H9 (cell line): ENCODE data around the gene UBA1. TPM values are rescaled to one million over a fixed set of nuclear protein-coding genes. Genes with fewer than 3 reads are reported as not detected.

Experiments
- DNase-seq: peaks from one replicate; pipeline ENCODE4 v3.0.0-alpha.2; 2017
- H2AFZ ChIP-seq: one replicate; pipeline ENCODE4 v1.6.1; 2013; ENCODE audit warnings: mild to moderate bottlenecking, low read length, control low read depth, moderate library complexity
- H2AK5ac ChIP-seq: 2 replicates; pipeline ENCODE4 v1.6.1; 2013; ENCODE audit warnings: low read length, control low read depth, mixed read lengths; ENCODE audit not compliant: insufficient read length
- H2BK120ac ChIP-seq: one replicate; pipeline ENCODE4 v1.6.1; 2013; ENCODE audit warnings: low read depth, mild to moderate bottlenecking, low read length, control low read depth, inconsistent platforms; ENCODE audit not compliant: poor library complexity, severe bottlenecking
- H2BK12ac ChIP-seq: 2 replicates; pipeline ENCODE4 v1.6.1; 2013; ENCODE audit warnings: low read length, control low read depth, mixed read lengths, low read depth; ENCODE audit not compliant: insufficient read length
- H2BK15ac ChIP-seq: 2 replicates; pipeline ENCODE4 v1.6.1; 2013; ENCODE audit warnings: low read depth, low read length, control low read depth
- H2BK20ac ChIP-seq: one replicate; pipeline ENCODE4 v1.6.1; 2013; ENCODE audit warnings: low read depth, mild to moderate bottlenecking, low read length, control low read depth, inconsistent platforms; ENCODE audit not compliant: poor library complexity, severe bottlenecking
- H2BK5ac ChIP-seq: 2 replicates; pipeline ENCODE4 v1.6.1; 2013; ENCODE audit warnings: low read length, control low read depth, mixed read lengths; ENCODE audit not compliant: insufficient read length
- H3K14ac ChIP-seq: 2 replicates; pipeline ENCODE4 v1.6.1; 2013; ENCODE audit warnings: low read length, control low read depth; ENCODE audit not compliant: insufficient read depth
- H3K18ac ChIP-seq: 2 replicates; pipeline ENCODE4 v1.6.1; 2013; ENCODE audit warnings: low read depth, mild to moderate bottlenecking, mixed read lengths, low read length, control low read depth; ENCODE audit not compliant: insufficient read length
- H3K23ac ChIP-seq: 2 replicates; pipeline ENCODE4 v1.6.1; 2013; ENCODE audit warnings: low read length, control low read depth, mixed read lengths, low read depth; ENCODE audit not compliant: insufficient read length
- H3K23me2 ChIP-seq: 2 replicates; pipeline ENCODE4 v1.6.1; 2013; ENCODE audit warnings: low read depth, mild to moderate bottlenecking, mixed read lengths, low read length, control low read depth; ENCODE audit not compliant: insufficient read length, poor library complexity, severe bottlenecking
- H3K27ac ChIP-seq: 2 replicates; pipeline ENCODE4 v1.5.1; 2013; ENCODE audit warnings: low read length, control low read depth, mixed read lengths, low read depth; ENCODE audit not compliant: insufficient read length
- H3K27me3 ChIP-seq: 2 replicates; pipeline ENCODE4 v1.6.1; 2013; ENCODE audit warnings: low read length, control low read depth, inconsistent platforms; ENCODE audit not compliant: insufficient read depth
- H3K4ac ChIP-seq: 2 replicates; pipeline ENCODE4 v1.6.1; 2013; ENCODE audit warnings: low read depth, mild to moderate bottlenecking, control low read depth, inconsistent platforms, low read length, moderate library complexity
- H3K4me1 ChIP-seq: 2 replicates; pipeline ENCODE4 v1.6.1; 2013; ENCODE audit warnings: low read length, control low read depth, inconsistent platforms; ENCODE audit not compliant: insufficient read depth
- H3K4me2 ChIP-seq: 2 replicates; pipeline ENCODE4 v1.6.1; 2013; ENCODE audit warnings: low read length, control low read depth, mixed read lengths; ENCODE audit not compliant: insufficient read length, insufficient read depth
- H3K56ac ChIP-seq: 2 replicates; pipeline ENCODE4 v1.6.1; 2013; ENCODE audit warnings: low read depth, mild to moderate bottlenecking, mixed read lengths, low read length, control low read depth; ENCODE audit not compliant: insufficient read length
- H3K79me1 ChIP-seq: 2 replicates; pipeline ENCODE4 v1.6.1; 2013; ENCODE audit warnings: low read depth, mild to moderate bottlenecking, moderate library complexity, low read length, control low read depth, inconsistent platforms; ENCODE audit not compliant: insufficient read depth, poor library complexity, severe bottlenecking
- H3K79me2 ChIP-seq: 2 replicates; pipeline ENCODE4 v1.6.1; 2013; ENCODE audit warnings: low read length, control low read depth, inconsistent platforms; ENCODE audit not compliant: insufficient read depth
- H3K9ac ChIP-seq: 2 replicates; pipeline ENCODE4 v1.6.1; 2013; ENCODE audit warnings: low read length, control low read depth, mixed read lengths; ENCODE audit not compliant: insufficient read length; ENCODE audit errors: extremely low read depth
- H3K9me3 ChIP-seq: one replicate; pipeline ENCODE4 v1.6.1; 2013; ENCODE audit warnings: low read depth, low read length, inconsistent platforms; ENCODE audit not compliant: control insufficient read depth
- H3T11ph ChIP-seq: one replicate; pipeline ENCODE4 v1.6.1; 2013; ENCODE audit warnings: mild to moderate bottlenecking, low read length, control low read depth, inconsistent platforms
- H4K20me1 ChIP-seq: one replicate; pipeline ENCODE4 v1.6.1; 2013; ENCODE audit not compliant: control insufficient read depth, insufficient read length, insufficient read depth
- H4K5ac ChIP-seq: 2 replicates; pipeline ENCODE4 v1.6.1; 2013; ENCODE audit warnings: low read depth, mild to moderate bottlenecking, mixed read lengths, low read length, control low read depth; ENCODE audit not compliant: insufficient read length
- H4K8ac ChIP-seq: replicated peaks from 2 replicates; pipeline ENCODE4 v1.6.1; 2013; ENCODE audit warnings: low read length, control low read depth, mixed read lengths, low read depth; ENCODE audit not compliant: insufficient read length
- H4K91ac ChIP-seq: 2 replicates; pipeline ENCODE4 v1.6.1; 2013; ENCODE audit warnings: low read depth, mild to moderate bottlenecking, moderate library complexity, mixed read lengths, low read length, control low read depth; ENCODE audit not compliant: insufficient read length
- H3K27ac Mint-ChIP-seq, 3 experiments: 2 replicates in 2 of 3; 3 replicates in 1 of 3; pipeline ENCODE4 v1.8.0; 2020 to 2021; ENCODE audit warnings: mixed read lengths in 3 of 3, mild to moderate bottlenecking in 1 of 3, moderate library complexity in 1 of 3
- H3K27me3 Mint-ChIP-seq: 2 replicates; pipeline ENCODE4 v1.8.0; 2021; ENCODE audit warnings: low read depth, mild to moderate bottlenecking, moderate library complexity, mixed read lengths
- H3K36me3 Mint-ChIP-seq, 3 experiments: 2 replicates in 2 of 3; 3 replicates in 1 of 3; pipeline ENCODE4 v1.8.0; 2020 to 2021; ENCODE audit warnings: low read depth in 3 of 3, mixed read lengths in 3 of 3; ENCODE audit not compliant: insufficient read depth in 1 of 3
- H3K4me1 Mint-ChIP-seq, 2 experiments: 2 replicates each; pipeline ENCODE4 v1.8.0; 2020; ENCODE audit warnings: mixed read lengths in 2 of 2
- H3K4me3 Mint-ChIP-seq, 2 experiments: 2 replicates in 1 of 2; 3 replicates in 1 of 2; pipeline ENCODE4 v1.8.0; 2020 to 2021; ENCODE audit warnings: mild to moderate bottlenecking in 2 of 2, mixed read lengths in 2 of 2, moderate library complexity in 1 of 2
- H3K9me3 Mint-ChIP-seq, 2 experiments: 2 replicates in 1 of 2; 3 replicates in 1 of 2; pipeline ENCODE4 v1.8.0; 2020; ENCODE audit warnings: mild to moderate bottlenecking in 2 of 2, mixed read lengths in 2 of 2, moderate library complexity in 1 of 2
- WGBS: extraction: QIAGEN DNeasy Blood & Tissue Kit; methylation state at CpG from one replicate; pipeline ENCODE4 v1.1.7; 2013; ENCODE audit warnings: missing lambda C conversion rate, low lambda C conversion rate, mixed read lengths; ENCODE audit not compliant: insufficient read length; ENCODE audit errors: extremely low coverage; 5-methylcytosine and 5-hydroxymethylcytosine counted together
- total RNA-seq: library from RNA; stranded (reverse); gene quantifications from 2 replicates; pipeline ENCODE4 v1.2.1, GENCODE V29; 2021
- TF ChIP-seq, protein P1 (sequence below): fragments of 200-600 bp; sonication (generic); conservative IDR thresholded peaks from 3 replicates; pipeline ENCODE4 v1.8.0; 2021; ENCODE audit warnings: antibody characterized with exemption, mild to moderate bottlenecking

Gene UBA1
- total RNA-seq, 1 experiment from 2014 or later = 427 TPM

DNA sequence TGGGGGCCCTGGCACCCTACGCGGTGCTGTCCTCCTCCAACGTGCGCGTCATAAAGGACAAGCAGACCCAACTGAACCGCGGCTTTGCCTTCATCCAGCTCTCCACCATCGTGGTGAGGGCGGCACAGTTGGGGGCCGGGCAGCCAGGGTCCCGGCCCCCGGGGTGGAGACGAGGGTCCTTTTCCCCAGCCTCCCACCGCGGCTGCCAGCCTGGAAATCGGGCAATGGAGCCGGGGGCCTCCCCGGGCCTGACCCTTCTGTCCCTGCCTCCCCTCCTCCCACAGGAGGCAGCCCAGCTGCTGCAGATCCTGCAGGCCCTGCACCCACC lies 13.7 kb upstream of the UBA1 start:
- Histone ChIP-seq H3T11ph (no peak overlapping the region), H3K9me3 (no peaks in the 10 kb centered on the region), H3K27ac (no peak overlapping the region), H2BK12ac (no peak overlapping the region), H3K27me3 (no peaks in the 10 kb centered on the region; the same call in 1 of the 2 replicates), H3K79me1 (no peaks in the 10 kb centered on the region), H4K5ac (no peak overlapping the region), H2BK20ac (no peak overlapping the region), H2BK15ac (no peak overlapping the region), H3K23ac (no peak overlapping the region), H4K20me1 (no peaks in the 10 kb centered on the region), H2BK120ac (no peak overlapping the region), H4K91ac (no peak overlapping the region), H3K14ac (no peak overlapping the region), H3K4ac (no peak overlapping the region), H4K8ac (no peak overlapping the region), H3K56ac (no peak overlapping the region), H3K4me1 (no peaks in the 10 kb centered on the region), H3K4me2 (no peak overlapping the region), H3K79me2 (no peaks in the 10 kb centered on the region), H3K23me2 (no peaks in the 10 kb centered on the region), H2AFZ (no peak overlapping the region), H2BK5ac (no peak overlapping the region), H3K18ac (no peak overlapping the region), H2AK5ac (no peak overlapping the region), H3K9ac (no peak overlapping the region)
- Mint-ChIP-seq H3K4me1 (no peaks in the 10 kb centered on the region), H3K9me3 (peaks cover 57 to 77% of the 10 kb centered on the region in 2 experiments), H3K27ac (no peak overlapping the region), H3K4me3 (no peak overlapping the region), H3K36me3 (peaks cover 48 to 83% (median 71%) of the 10 kb centered on the region in 3 experiments), H3K27me3 (no peaks in the 10 kb centered on the region; the same call in 1 of the 2 replicates)
- DNase-seq = no peak
- no CpG with 5 or more reads among the region's 18 CpGs for WGBS
- TF ChIP-seq, protein P1, sequence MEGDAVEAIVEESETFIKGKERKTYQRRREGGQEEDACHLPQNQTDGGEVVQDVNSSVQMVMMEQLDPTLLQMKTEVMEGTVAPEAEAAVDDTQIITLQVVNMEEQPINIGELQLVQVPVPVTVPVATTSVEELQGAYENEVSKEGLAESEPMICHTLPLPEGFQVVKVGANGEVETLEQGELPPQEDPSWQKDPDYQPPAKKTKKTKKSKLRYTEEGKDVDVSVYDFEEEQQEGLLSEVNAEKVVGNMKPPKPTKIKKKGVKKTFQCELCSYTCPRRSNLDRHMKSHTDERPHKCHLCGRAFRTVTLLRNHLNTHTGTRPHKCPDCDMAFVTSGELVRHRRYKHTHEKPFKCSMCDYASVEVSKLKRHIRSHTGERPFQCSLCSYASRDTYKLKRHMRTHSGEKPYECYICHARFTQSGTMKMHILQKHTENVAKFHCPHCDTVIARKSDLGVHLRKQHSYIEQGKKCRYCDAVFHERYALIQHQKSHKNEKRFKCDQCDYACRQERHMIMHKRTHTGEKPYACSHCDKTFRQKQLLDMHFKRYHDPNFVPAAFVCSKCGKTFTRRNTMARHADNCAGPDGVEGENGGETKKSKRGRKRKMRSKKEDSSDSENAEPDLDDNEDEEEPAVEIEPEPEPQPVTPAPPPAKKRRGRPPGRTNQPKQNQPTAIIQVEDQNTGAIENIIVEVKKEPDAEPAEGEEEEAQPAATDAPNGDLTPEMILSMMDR = no peak
